GM23338 (cell line): Measurements from ENCODE around the gene MLANA. TPM values are rescaled to one million over a fixed set of nuclear protein-coding genes. Genes with fewer than 3 reads are reported as not detected.

Source experiments
- CREB1 ChIP-seq: fragments of 250-450 bp; sonication (Bioruptor Pico); IDR thresholded peaks from 2 replicates; pipeline ENCODE4 v1.5.0; 2020; ENCODE audit warnings: low read depth, mild to moderate bottlenecking, moderate library complexity
- CTCF ChIP-seq, 2 experiments: fragments of 200-600 bp in 1 of 2; sonication (generic) in 1 of 2; conservative IDR thresholded peaks; 2 replicates each; pipeline versions ENCODE4 v1.5.1 to v1.6.1; 2016 to 2017; ENCODE audit warnings: antibody characterized with exemption in 2 of 2, low read depth in 2 of 2, mild to moderate bottlenecking in 2 of 2, moderate library complexity in 1 of 2
- ETS1 ChIP-seq: IDR thresholded peaks from 2 replicates; pipeline ENCODE4 v1.6.1; 2016; ENCODE audit warnings: antibody characterized with exemption
- EZH2 ChIP-seq: fragments of 200-600 bp; sonication (generic); IDR thresholded peaks from one replicate; pipeline ENCODE4 v1.8.0; 2017; ENCODE audit warnings: antibody characterized with exemption, mild to moderate bottlenecking, low read depth; ENCODE audit not compliant: unreplicated experiment
- EZH2phosphoT487 ChIP-seq: fragments of 200-600 bp; sonication (generic); IDR thresholded peaks from one replicate; pipeline ENCODE4 v1.8.1; 2018; ENCODE audit warnings: antibody characterized with exemption; ENCODE audit not compliant: unreplicated experiment
- JUNB ChIP-seq: IDR thresholded peaks from one replicate; pipeline ENCODE4 v1.6.1; 2016; ENCODE audit warnings: antibody characterized with exemption; ENCODE audit not compliant: unreplicated experiment
- NANOG ChIP-seq: IDR thresholded peaks from 2 replicates; pipeline ENCODE4 v1.6.1; 2016; ENCODE audit warnings: antibody characterized with exemption, borderline replicate concordance
- POLR2AphosphoS5 ChIP-seq: IDR thresholded peaks from 2 replicates; pipeline ENCODE4 v1.6.1; 2016; ENCODE audit warnings: antibody characterized with exemption, low read depth
- STAT1 ChIP-seq: IDR thresholded peaks from one replicate; pipeline ENCODE4 v1.6.1; 2016; ENCODE audit warnings: antibody characterized with exemption; ENCODE audit not compliant: unreplicated experiment
- ZNF114 ChIP-seq: fragments of 250-450 bp; sonication (Bioruptor Pico); IDR thresholded peaks from 2 replicates; pipeline ENCODE4 v1.5.0; 2020; ENCODE audit warnings: mild to moderate bottlenecking, moderate library complexity
- ZNF331 ChIP-seq: fragments of 250-450 bp; sonication (Bioruptor Pico); IDR thresholded peaks from 2 replicates; pipeline ENCODE4 v1.5.0; 2020; ENCODE audit warnings: low read depth, mild to moderate bottlenecking, moderate library complexity
- ZNF462 ChIP-seq: fragments of 250-450 bp; sonication (Bioruptor Pico); IDR thresholded peaks from 2 replicates; pipeline ENCODE4 v1.5.0; 2020; ENCODE audit warnings: mild to moderate bottlenecking, moderate library complexity
- polyA plus RNA-seq: library from polyadenylated mRNA; unstranded; fragments of >200 nt; fragmentation: Nextera tagmentation; extraction: Ambion mirVana; gene quantifications from 2 replicates; pipeline ENCODE4 v1.2.1, GENCODE V29; 2016
- total RNA-seq: library from RNA; depleted of rRNA; stranded (reverse); fragments of >200 nt; shearing (Covaris generic); gene quantifications from 2 replicates; pipeline ENCODE4 v1.2.3, GENCODE V29; 2014

The MLANA gene
- total and polyA plus RNA-seq, 2 experiments from 2014 or later, result not detected

- TF ChIP-seq ZNF462 (CRISPR knock-in tag) (no peak), NANOG (no peak), ZNF331 (no peak), POLR2AphosphoS5 (no peak), EZH2phosphoT487 (no peak), ZNF114 (CRISPR knock-in tag) (no peak), CTCF (conservative IDR thresholded peaks at IDR 0.05; ENCODE audit: low read depth in 2 of 2) (no peak), ETS1 (no peak), EZH2 (no peak), JUNB (no peak), CREB1 (CRISPR knock-in tag) (no peak), STAT1 (no peak)
Observed at GRCh38 chr9:5894237-5894959, 3.7 kb downstream of the MLANA start (continued).
